Suprapubic skin (tissue), 4 donors: ENCODE data around the gene TMEM271.

Experiments used
- POLR2A ChIP-seq, 2 donors: fragments of 450-650 bp; IDR thresholded peaks; one replicate each; pipeline ENCODE4 v1.6.1; 2017; ENCODE audit warnings: antibody characterized with exemption in 2 of 2, mild to moderate bottlenecking in 2 of 2, moderate library complexity in 2 of 2
- POLR2AphosphoS5 ChIP-seq, 3 donors: sonication (generic); formaldehyde crosslinking; IDR thresholded peaks; one replicate each; pipeline ENCODE4 v1.6.1; 2017; ENCODE audit warnings: antibody characterized with exemption in 3 of 3
- TF ChIP-seq, protein P1 (sequence below), 2 donors: fragments of 200-600 bp in 1 of 2; fragments of 450-650 bp in 1 of 2; sonication (generic) in 1 of 2; IDR thresholded peaks; one replicate each; pipeline ENCODE4 v1.5.1; 2016 to 2019; ENCODE audit warnings: antibody characterized with exemption in 2 of 2, mild to moderate bottlenecking in 1 of 2, moderate library complexity in 1 of 2

DNA sequence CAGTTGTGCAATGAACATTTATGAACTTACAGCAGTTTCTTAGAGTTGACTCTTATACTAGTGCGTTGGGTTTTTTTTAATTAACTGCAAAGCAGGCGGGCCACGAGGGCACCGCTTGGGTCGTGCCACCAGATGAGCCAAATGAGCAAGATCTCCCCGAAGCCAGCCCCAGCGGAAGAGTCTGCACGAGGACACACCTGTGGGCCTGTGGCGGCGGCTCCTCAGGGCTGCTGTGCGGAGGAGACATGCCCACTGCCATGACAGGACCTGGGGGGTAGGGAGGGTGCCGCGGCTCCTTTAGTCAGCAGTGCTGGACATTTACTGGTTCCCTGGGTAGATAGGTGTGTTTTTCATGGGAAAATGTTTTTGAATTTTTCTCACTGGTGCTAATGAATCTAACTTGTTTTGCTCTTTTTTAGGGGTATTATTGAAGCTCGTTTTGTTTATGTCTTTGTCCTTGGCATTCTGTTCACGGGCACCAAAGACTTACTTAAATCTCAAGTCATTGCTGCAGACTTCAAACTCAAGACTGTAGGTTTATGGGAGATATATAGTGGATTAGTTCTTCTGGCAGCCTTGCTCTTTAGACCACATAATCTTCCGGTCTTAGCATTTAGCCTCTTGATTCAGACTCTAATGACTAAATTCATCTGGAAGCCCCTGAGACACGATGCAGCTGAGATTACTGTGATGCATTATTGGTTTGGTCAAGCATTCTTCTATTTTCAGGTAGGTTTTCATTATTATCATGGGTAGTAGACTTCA lies 45.9 kb downstream of the TMEM271 start:
- TF ChIP-seq, protein P1, sequence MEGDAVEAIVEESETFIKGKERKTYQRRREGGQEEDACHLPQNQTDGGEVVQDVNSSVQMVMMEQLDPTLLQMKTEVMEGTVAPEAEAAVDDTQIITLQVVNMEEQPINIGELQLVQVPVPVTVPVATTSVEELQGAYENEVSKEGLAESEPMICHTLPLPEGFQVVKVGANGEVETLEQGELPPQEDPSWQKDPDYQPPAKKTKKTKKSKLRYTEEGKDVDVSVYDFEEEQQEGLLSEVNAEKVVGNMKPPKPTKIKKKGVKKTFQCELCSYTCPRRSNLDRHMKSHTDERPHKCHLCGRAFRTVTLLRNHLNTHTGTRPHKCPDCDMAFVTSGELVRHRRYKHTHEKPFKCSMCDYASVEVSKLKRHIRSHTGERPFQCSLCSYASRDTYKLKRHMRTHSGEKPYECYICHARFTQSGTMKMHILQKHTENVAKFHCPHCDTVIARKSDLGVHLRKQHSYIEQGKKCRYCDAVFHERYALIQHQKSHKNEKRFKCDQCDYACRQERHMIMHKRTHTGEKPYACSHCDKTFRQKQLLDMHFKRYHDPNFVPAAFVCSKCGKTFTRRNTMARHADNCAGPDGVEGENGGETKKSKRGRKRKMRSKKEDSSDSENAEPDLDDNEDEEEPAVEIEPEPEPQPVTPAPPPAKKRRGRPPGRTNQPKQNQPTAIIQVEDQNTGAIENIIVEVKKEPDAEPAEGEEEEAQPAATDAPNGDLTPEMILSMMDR (IDR thresholded peaks at IDR 0.05) = no peak
- no peak for TF ChIP-seq POLR2A (IDR thresholded peaks at IDR 0.05)
- TF ChIP-seq POLR2AphosphoS5 (IDR thresholded peaks at IDR 0.05) = no peak
